Spleen (tissue), 7 donors: ENCODE data around the gene BICDL2.

Source experiments
- CTCF ChIP-seq, 11 experiments: fragments of 200-600 bp in 7 of 11; fragments of 450-650 bp in 4 of 11; sonication (generic) in 4 of 11; IDR thresholded peaks in 8 of 11; conservative IDR thresholded peaks in 3 of 11; 1 replicate in 7 of 11; 2 replicates in 4 of 11; pipeline versions ENCODE4 v1.4.0 to v1.8.0; 2016 to 2021; ENCODE audit warnings: antibody characterized with exemption in 11 of 11, inconsistent platforms in 4 of 11, mild to moderate bottlenecking in 1 of 11
- POLR2A ChIP-seq, 3 donors: fragments of 450-650 bp; IDR thresholded peaks; one replicate each; pipeline ENCODE4 v1.5.1; 2017; ENCODE audit warnings: antibody characterized with exemption in 3 of 3, mild to moderate bottlenecking in 1 of 3
- POLR2AphosphoS5 ChIP-seq, 3 donors: sonication (generic); formaldehyde crosslinking; IDR thresholded peaks; one replicate each; pipeline ENCODE4 v1.5.1; 2017; ENCODE audit warnings: antibody characterized with exemption in 3 of 3
- donor health status: DM: no; HTN: no; CAD: no; lungs with moderate emphysema.
- donor health status: DM: no; HTN: no; CAD: no.
- donor health status: DM: no; HTN: no; CAD: no.

- TF ChIP-seq CTCF (IDR thresholded peaks at IDR 0.05 in 8 of 11, conservative IDR thresholded peaks at IDR 0.05 in 3 of 11) (no peak), POLR2AphosphoS5 (IDR thresholded peaks at IDR 0.05) (no peak), POLR2A (IDR thresholded peaks at IDR 0.05) (no peak)
Observed at GRCh38 chr16:2979669-2980226, 57.0 kb downstream of the BICDL2 start.
